Activated CD4-positive, alpha-beta T cell treated with anti-CD3 and anti-CD28 coated beads, Interleukin-2, amount 50 U/mL, for 24 hours (primary cell): ENCODE data around the gene OSBPL3.
"Not testable (repeated sequence)": the region's sequence is repeated elsewhere in the genome, so short reads cannot be mapped to it uniquely, and the experiment has no call there.

Experiments used
- DNase-seq, 2 donors: peaks; one replicate each; pipeline ENCODE4 v3.0.0-alpha.2; 2020; ENCODE audit warnings: low read depth in 1 of 2, low spot score in 1 of 2

OSBPL3 gene

DNA sequence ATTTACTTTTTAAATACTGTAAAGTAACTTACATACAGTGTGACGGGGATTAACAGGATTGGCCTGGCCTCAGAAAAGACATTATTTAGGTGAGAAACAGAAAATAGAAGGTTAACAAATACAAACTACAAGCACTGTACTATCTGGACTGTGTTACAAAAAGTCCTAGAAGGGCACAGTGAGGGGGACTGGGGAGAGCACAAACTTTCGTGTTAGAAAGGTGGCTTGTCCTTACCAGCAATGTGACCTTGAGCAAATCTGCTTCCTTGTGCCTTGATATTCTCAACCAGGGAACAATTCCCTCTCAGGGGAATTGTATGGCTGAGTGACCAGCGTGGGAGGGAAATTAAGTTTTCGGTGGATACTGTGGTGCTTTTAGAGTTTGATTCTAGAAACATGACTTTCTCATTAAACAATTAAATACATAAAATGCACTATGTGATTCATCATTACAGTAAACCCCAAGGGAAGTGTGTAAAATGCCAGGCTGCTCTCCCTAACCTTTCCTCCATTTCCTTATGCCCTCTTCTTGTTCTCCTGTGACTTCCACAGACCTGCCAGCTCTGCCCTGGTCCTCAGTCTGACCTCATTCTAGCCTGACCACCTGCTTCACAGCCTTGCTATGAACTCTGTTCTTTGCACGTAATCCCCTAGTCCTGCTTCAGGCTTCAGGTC, 57.7 kb downstream of the OSBPL3 start:
- no peak for DNase-seq

DNA sequence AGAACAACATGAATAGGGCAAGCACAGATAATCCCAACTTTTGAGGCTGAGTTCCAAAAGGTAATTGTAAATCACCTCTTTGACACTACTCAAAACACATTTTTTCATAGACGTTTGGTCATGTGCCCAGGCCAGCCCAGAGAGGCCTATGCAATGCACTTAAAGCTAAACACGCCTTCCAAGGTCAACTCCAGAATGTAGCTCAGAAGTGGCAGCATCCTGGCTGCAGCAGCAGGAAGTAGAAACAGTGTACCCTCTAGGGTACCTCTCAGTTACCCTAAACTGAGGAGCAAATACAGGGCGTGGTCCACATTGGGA, 58.7 kb downstream of the OSBPL3 start:
- no peak for DNase-seq

DNA sequence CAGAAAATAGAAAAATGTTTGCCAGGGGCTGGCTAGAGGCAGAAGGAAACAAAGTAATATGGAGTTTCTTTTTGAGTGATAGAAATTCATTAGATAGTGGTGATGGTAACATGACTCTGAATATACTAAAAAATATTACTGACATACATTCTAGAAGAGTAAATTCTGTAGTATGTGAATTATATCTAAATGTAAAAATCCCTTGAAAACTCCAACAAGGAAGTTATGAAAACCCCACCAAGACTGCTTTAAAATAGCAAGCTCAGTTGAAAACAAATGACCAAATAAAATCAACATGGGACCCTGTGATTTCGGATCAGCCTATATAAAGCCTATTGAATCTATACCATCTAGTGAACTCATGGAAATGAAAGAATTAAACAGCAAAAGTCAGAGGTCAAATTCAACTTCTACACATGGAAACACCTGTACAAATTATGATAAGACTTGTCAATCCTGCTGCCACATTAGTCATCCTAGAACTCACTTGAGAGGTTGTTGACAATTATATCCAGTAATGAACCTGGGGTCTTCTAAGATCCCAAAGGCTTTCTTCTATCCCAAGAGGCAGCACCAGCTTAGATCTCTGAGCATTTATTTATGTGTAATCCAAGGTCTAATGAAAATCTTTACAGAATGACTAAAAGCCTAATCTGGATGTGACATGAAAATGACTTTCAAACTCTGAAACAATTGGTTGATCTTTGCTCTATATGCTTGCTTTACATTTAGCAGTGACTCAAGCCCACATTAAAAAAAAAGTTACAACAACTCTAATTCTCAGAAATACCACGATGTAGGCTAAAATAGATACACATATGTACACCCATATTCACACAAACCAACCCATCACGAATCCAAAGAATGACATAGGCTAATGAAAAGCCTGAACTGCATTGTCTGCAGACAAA, 59.3 kb downstream of the OSBPL3 start:
- DNase-seq, result no peak

DNA sequence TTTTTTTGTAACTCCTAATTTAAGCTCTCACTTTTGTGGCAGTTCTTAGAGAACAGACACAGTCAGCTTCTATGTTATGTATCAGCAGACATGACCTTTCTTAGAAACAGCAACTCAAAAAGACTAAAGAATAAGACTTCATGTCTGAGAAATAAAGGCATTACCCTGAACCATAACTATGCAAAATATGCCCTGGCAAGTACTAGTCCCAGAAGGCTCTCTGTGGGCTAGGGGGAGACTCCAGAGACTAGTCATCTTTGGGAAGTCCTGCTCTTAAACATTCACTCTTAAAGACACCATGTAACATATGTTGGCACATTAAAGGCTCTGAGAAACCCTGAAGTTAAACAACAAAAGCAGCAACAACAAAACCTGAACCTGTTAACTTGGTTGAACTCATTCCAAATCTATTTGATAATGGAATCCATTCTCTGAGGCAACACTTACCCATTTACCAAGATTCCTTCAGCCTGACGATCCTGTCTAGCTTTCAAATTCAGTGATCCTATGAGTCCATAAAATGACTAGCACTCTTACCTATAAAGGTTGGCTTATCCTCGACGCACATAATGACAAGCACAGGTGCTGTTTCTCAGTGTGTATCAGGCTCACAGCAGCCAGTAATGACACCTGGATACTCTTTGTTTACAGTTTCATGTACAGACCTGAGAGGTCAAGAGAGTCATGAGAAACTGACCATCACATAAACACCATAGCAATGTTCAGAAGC, 62.3 kb downstream of the OSBPL3 start:
- DNase-seq, result no peak

DNA sequence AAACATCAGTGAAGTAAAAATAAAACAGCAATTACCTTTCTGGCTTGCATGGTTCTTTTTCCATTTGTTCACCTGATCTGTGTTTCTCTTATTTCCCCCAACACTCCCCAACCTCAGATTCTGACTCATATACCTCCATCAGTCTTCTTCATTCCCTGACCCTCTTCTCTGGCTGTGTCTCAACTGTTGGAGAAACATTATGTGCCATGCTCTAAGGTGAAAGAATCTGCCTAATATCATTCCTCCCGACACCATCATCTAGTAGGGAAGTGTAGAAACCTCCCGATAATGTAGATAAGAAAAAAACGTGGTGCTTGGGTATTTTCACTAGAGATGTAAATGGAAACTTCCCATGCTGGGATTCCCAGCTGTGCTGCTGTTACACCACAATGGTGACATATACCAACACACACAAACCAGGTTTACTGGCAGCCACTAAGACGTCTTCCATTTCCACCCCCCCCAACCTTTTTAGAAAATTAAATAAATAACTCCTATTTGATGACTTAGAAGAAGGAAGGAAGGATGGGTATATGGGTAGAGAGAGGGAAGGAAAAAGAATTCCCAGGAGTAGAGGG, 63.4 kb downstream of the OSBPL3 start:
- no peak for DNase-seq

DNA sequence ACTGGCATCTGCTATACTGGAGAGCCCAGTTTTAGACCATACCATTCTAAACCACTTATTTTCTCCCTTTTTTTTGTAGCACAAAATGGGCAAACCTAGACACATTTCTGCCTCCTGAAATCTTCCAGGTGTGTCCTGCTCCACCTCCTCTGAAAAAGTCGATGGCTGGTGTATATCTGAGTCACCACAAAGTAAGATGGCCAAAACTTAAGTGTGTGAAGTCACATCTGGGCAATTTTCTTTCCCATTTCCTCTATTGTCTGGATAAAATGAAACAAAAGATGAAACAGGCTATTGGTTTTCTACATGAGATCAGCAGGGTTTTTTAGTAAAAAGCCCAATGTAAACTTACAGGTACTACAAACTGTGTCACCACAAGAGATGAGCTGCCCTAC, 65.5 kb downstream of the OSBPL3 start:
- no peak for DNase-seq

DNA sequence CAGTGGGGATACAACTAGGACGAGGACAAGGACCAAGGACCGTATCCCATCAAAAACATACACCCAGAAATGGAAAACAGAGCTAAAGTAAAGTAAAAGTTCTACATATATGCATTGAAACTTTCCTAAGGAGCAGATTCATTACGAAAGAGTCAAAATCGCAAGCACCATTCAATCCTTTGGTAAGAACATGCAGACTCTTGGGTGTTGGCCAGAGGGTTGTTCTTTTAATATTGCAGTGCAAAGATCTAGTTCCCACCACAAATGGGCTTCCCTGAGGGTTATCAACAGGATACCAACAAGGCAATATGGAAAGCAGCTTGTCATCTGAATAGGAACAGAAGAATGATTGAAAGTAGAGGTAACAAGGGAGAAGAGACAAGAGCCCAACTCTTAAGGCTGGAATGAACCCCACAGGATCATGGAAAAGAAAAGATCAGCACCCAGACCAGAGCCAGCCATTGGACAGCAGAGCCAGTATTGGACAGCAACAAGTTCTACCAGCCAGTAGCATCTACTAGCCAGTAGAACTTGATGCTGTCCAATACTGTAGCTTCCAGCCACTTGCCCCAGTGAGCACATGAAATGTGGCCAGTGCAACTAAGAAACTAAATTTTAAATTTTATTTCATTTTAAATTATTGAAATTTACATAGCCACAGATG, 66.0 kb downstream of the OSBPL3 start:
- DNase-seq, result no peak

DNA sequence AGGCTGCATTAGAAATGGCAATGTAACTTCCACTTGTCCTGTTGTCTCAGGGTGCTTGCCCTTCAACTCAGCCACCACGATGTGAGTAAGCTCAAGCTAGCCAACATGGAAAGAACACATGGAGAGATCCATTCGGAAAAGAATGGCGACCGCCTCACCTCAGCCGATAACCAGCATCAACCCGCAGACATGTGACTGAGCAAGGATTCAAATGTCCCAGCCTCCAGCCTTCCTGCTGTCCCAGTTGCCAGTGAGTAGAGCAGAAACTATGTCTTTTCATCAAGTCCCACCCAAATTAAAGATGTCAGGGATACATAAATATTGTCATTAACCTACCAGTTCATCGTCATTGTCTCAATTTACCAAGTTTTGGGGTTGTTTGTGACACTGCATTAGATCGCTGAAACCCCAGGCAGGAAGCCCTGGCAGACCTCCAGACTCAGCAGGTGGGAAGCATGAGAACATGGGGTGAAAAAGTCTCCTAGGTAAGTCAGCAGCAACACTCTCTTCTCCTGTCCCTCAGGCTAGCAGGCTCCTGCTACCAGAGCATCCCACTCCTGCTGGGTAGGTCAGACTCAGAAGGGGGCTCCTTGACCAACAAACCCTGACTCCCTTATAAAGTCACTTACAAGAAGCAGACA, 67.0 kb downstream of the OSBPL3 start:
- no peak for DNase-seq

DNA sequence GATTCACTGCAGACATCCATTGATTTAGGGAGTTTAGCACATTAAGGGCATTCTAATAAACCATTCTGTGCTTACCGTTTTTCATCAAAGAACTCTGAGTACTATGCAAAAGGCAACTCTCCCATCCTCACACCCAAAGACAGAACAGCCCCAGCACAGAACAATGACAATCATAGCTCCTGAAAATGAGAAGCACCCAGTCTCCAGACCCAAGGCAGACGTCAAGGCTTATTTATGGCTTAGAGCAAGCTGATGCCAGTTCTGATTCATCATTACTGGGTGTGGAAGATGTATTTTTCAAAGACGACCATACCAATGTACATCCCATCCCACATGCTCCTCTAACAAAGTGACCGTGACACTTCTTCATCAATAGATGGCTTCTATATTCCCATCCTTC, 67.6 kb downstream of the OSBPL3 start:
- DNase-seq, result no peak

DNA sequence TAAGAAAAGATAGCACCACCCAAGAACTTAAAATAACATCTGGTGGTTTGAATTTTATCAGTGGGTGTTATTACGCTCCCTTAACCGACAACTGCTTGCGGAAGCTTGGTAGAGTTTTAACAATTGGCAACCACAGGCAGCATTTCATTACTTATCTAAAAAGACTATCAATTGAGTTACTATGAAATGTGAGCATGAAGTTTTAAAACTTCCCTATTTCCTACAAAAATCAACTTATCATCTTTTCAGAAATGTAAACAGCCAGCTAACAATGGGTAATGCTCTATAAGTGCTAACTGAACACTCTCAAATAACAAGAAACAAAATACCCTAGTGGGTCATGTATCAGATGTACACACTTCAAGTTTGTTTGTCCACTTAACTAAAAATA, 68.8 kb downstream of the OSBPL3 start:
- peak in 1 of 2 donors; percentile 19 for DNase-seq

DNA sequence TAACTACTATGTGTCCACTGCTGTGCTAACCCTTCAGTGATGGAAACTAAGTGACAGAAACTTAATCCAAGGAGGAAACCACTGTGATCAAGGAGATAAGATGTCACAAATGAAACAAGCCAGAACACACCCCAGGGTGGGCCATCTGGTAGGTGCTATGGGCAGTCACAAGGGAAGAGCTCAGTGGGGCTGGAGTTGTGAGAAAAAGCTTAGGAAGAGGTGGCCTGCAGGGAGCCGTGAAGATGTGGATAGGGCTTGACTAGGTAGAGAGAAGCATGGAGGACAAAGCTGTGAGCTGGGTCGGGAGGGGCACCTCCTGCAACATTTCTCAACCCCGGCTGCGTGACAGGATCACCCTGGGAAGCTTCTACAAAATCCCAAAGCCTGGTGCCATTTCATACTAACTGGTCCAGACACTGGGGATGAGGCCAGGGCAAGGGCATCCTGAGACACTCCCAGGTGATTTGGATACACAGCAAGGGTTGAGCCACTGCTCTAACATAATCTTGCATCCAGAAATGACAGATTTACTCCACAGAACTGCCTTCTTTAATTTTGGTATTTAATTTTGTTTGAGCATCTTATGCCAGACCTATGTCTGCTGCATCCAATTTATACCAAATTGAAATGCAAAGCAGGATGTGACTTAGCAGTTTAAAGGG, 69.3 kb downstream of the OSBPL3 start:
- no peak for DNase-seq

DNA sequence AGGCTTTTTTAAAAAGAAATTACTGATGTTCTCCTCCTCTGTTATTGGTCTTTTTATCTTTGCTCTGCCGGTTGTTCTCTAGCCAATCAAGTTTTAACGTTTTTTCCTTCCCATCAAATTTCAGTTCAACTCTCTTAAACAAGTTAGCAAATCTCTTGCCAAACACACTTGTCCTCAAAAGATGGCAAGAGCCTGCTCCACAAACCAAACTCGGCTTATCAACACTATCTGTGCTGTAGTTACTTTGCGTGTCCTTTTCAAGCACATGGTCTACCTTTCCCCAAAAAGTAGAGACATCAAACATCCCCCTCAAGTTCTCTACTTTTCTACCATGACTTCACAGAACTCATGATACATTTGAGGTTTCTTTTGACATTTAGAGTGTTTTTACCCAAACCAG, 71.3 kb downstream of the OSBPL3 start:
- no peak for DNase-seq

DNA sequence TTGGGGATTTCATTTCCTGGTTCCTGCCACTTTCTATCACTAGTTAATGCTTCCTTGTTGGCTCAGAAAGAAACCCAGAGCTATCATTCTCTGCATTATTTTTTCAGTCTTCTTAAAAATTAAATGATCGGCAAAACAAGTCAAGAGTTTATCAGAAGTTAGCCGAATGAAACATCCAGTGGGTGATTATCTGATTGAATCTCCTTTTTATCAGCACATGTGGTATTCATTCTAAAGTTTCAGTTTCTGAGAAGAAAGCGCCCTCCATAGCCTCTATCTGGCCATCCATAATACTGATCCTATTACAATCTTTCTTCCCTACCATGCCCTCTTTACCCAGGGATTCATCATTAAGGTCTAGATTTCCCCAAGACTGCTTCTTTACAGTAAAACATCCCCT, 71.8 kb downstream of the OSBPL3 start:
- DNase-seq, result no peak

DNA sequence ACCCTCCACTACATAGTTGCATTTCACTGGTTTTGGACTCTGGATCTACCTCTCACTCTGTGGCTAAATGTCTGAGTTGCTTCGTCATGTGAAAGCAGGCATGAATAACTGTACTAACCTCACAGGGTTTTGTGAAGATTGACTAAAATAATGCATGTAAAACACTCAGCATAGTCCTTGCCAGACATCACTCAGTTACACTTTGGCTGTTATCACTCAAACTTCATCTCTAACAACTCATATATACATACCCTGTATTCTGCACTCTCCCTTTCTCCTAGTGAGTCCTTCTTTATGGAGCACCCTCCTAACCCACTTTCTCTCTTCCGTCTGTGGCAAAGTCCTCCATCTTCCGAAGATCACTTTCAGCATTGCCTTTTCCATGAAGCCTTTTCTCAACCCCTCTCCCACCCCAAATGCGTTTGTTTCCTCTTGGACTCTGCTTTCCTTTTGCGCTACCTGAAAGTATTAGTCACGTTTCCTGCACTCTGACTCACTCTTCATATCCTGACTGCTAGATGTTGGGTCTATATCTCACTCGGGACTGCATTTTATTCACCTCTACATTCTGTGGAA, 72.6 kb downstream of the OSBPL3 start:
- peak; percentile 33 to 51 for DNase-seq

DNA sequence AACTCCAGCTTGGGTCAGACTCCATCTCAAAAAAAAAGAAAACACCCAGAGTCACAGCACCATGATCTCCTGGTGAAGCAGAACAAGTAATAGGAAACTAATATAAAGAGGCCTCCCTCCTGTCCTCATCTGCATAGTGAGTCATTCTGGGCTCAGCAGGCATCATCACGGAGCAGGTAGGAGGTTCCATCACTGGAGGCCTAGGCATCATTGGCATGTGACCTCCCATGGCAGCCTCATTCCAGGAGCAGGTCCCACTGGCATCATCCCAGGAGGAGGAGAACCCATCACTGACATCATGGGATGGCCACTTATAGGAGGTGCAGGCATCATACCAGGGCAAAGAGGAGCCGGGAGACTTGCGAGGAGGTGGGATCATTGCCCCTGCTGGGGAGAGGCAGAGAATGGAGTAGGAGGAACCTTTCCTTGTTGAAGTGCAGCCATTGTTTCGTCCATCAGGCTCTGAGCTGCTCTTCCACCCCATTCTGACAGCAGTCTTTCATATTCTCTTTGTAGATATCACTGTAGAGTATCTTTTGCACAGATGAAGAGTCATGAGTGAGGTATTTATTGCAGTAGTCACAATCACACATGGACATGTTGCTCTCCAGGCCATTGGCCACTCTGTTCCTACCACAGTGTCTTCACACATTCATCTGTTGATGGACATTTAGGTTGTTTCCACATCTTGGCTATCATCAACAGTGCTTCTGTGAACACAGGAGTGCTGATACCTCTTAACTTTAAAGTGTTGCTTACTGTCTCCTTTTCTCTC, 73.8 kb downstream of the OSBPL3 start:
- peak in 1 of 2 donors; percentile 25 for DNase-seq

DNA sequence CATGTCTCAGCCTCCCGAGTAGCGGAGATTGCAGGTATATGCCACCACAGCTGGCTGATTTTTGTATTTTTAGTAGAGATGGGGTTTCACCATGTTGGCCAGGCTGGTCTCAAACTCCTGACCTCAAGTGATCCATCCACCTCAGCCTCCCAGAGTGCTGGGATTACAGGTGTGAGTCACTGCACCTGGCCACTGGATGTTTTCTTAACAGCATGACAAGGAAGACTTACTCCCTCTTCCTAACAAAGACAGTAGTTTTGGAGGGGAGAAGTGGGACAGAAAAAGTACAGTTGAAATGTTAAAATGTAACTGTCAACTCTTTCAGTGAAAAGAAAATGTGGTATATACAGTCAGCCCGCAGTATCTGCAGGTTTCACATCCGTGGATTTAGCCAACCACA, 76.0 kb downstream of the OSBPL3 start:
- DNase-seq, result not testable (repeated sequence)

DNA sequence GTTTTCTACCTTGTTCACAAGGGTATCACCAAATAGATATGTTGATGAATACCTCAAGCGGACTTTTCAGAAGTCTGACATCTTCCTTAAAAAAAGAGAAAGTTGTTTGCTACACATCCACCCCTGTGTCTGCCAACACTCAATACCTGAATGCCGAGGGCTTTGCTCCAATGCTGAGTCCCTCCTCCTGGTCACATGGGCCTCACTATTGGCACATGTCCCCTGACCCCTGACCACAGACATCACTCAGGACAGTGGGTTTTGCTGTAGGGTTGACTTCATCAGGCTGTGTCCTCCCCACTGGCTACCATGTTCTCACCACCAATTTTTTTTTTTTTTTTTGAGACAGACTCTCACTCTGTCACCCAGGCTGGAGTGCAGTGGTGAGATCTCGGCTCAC, 76.4 kb downstream of the OSBPL3 start:
- DNase-seq, result no peak

DNA sequence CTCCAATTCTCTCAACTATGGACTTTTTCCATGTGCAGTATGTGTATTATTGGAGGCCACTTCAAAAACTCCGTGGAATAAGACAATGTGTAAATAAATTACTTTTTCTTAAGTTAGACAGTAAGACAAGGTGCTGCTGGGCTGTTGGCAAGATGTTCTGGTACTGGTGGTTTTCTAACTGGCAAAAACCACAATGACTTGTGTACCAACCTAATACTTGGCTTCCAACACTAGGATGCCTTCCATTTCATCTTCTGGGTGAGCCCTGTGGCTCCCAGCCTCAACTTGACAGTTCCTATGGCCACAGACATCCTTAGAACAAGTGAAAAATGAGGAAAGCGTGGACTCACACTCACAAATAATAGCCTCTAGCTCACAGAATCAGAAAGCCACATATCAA, 77.0 kb downstream of the OSBPL3 start:
- no peak for DNase-seq

DNA sequence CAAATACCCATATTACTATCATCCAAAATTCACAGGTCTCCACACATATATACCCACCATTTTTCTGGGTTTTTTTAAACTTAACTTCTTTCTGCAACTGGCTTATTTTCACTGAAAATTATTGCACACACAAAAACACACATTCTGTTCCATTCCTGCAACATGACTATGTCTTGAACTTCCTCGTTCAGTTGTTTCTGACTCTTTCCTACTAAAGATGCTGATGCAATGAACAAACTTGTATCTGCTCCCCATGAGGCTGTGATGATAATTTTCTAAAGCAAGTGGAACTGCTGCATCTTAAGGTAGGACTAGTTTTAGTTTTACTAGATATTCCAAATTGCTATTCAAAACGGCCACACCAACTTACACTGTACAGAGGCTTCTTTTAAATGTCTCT, 77.7 kb downstream of the OSBPL3 start:
- DNase-seq, result no peak
